Bladder microvascular endothelial cell (primary cell): ENCODE measurements around the gene LTC4S. TPM values are rescaled to one million over a fixed set of nuclear protein-coding genes. Genes with fewer than 3 reads are reported as not detected.

Source experiments
- total RNA-seq: library from RNA; depleted of rRNA; stranded (reverse); fragments of >200 nt; gene quantifications from 2 replicates; pipeline ENCODE4 v1.2.3, GENCODE V29; 2014

Gene LTC4S
- total RNA-seq = 0.32 TPM in 1 of 2 replicates, not detected in the other

GRCh38 chr5:179793468-179794139, at the start of gene LTC4S:
Gene LTC4S (plus strand): TSS chr5:179793986. CDS start chr5:179794081, 95 bp downstream.

GRCh38 chr5:179806250-179807048, 12.7 kb downstream of the LTC4S start, which contains the start of gene MGAT4B:
Gene MGAT4B (minus strand): TSS chr5:179806866. CDS start chr5:179806583, 283 bp downstream.

GRCh38 chr5:179820483-179821297, 26.9 kb downstream of the LTC4S start, which contains the start of gene SQSTM1:
Gene SQSTM1 (plus strand): TSS chr5:179820905. CDS start chr5:179820937, 32 bp downstream.

Other genes starting within 250 kb of the LTC4S start
- gene RUFY1, start 243.4 kb upstream of the LTC4S start, total RNA-seq = 43.7 and 74.1 TPM in 2 replicates
- gene HNRNPH1, start 170.3 kb upstream of the LTC4S start, total RNA-seq = 466 and 1,064 TPM in 2 replicates
- 0.16 TPM in 1 of 2 replicates, not detected in the other for gene CBY3, start 113.0 kb upstream of the LTC4S start, total RNA-seq
- 535 and 841 TPM in 2 replicates for gene CANX, start 95.0 kb upstream of the LTC4S start, total RNA-seq
- gene MAML1, start 61.2 kb upstream of the LTC4S start, total RNA-seq = 4.9 and 10.2 TPM in 2 replicates
- gene MGAT4B, start 12.9 kb downstream of the LTC4S start, total RNA-seq = 143 and 246 TPM in 2 replicates
- 356 and 831 TPM in 2 replicates for gene SQSTM1, start 26.9 kb downstream of the LTC4S start, total RNA-seq
- 3.9 and 13.8 TPM in 2 replicates for gene MRNIP, start 64.8 kb downstream of the LTC4S start, total RNA-seq
- 43.9 and 87.7 TPM in 2 replicates for gene TBC1D9B, start 113.9 kb downstream of the LTC4S start, total RNA-seq